GM23248 (cell line): ENCODE measurements around the gene CPB1. TPM values are rescaled to one million over a fixed set of nuclear protein-coding genes. Genes with fewer than 3 reads are reported as not detected.

Experiments used
- DNase-seq: peaks from one replicate; pipeline ENCODE4 v3.0.0-alpha.2; 2015
- H2AFZ ChIP-seq: fragments of 200-600 bp; sonication (generic); 2 replicates; pipeline ENCODE4 v1.6.1; 2016; ENCODE audit warnings: antibody characterized with exemption
- H3F3A ChIP-seq: fragments of 200-600 bp; sonication (generic); 2 replicates; pipeline ENCODE4 v1.6.1; 2016; ENCODE audit warnings: mild to moderate bottlenecking, antibody characterized with exemption, mixed run types; ENCODE audit not compliant: insufficient read depth
- H3K27ac ChIP-seq: fragments of 200-600 bp; sonication (generic); 2 replicates; pipeline ENCODE4 v1.5.1; 2016; ENCODE audit warnings: mild to moderate bottlenecking
- H3K27me3 ChIP-seq: fragments of 200-600 bp; sonication (generic); replicated peaks from 2 replicates; pipeline ENCODE4 v1.6.1; 2016; ENCODE audit warnings: mild to moderate bottlenecking; ENCODE audit not compliant: insufficient read depth
- H3K36me3 ChIP-seq: fragments of 200-600 bp; sonication (generic); 2 replicates; pipeline ENCODE4 v1.6.1; 2016; ENCODE audit warnings: low read depth, mild to moderate bottlenecking
- H3K4me1 ChIP-seq: fragments of 200-600 bp; sonication (generic); 2 replicates; pipeline ENCODE4 v1.6.1; 2016; ENCODE audit warnings: mild to moderate bottlenecking; ENCODE audit not compliant: insufficient read depth
- H3K4me2 ChIP-seq: fragments of 200-600 bp; sonication (generic); one replicate; pipeline ENCODE4 v1.6.1; 2016; ENCODE audit warnings: mild to moderate bottlenecking; ENCODE audit not compliant: unreplicated experiment
- H3K4me3 ChIP-seq: fragments of 200-600 bp; sonication (generic); 2 replicates; pipeline ENCODE4 v1.5.1; 2016; ENCODE audit warnings: mild to moderate bottlenecking
- H3K79me2 ChIP-seq: fragments of 200-600 bp; sonication (generic); 2 replicates; pipeline ENCODE4 v1.6.1; 2016; ENCODE audit warnings: mild to moderate bottlenecking; ENCODE audit not compliant: insufficient read depth
- H3K9ac ChIP-seq: fragments of 200-600 bp; sonication (generic); 2 replicates; pipeline ENCODE4 v1.6.1; 2016; ENCODE audit warnings: mild to moderate bottlenecking
- H3K9me2 ChIP-seq: fragments of 200-600 bp; sonication (generic); 2 replicates; pipeline ENCODE4 v1.6.1; 2016; ENCODE audit warnings: mixed run types, mild to moderate bottlenecking, moderate library complexity; ENCODE audit not compliant: insufficient read depth
- H3K9me3 ChIP-seq: fragments of 200-600 bp; sonication (generic); one replicate; pipeline ENCODE4 v1.6.1; 2017; ENCODE audit warnings: low read depth
- H4K20me1 ChIP-seq: fragments of 200-600 bp; sonication (generic); 2 replicates; pipeline ENCODE4 v1.6.0; 2016; ENCODE audit not compliant: insufficient read depth
- EZH2 ChIP-seq: fragments of 200-600 bp; sonication (generic); IDR thresholded peaks from 2 replicates; pipeline ENCODE4 v1.6.1; 2018; ENCODE audit warnings: antibody characterized with exemption, mild to moderate bottlenecking; ENCODE audit not compliant: insufficient read depth, poor library complexity, severe bottlenecking
- EZH2phosphoT487 ChIP-seq: fragments of 200-600 bp; sonication (generic); IDR thresholded peaks from 2 replicates; pipeline ENCODE4 v1.6.1; 2018; ENCODE audit warnings: antibody characterized with exemption, moderate library complexity, mild to moderate bottlenecking, low read depth; ENCODE audit not compliant: insufficient read depth
- WGBS, 2 experiments: methylation state at CpG; one replicate each; pipeline ENCODE4 v1.1.6; 2015 to 2017; ENCODE audit warnings: low lambda C conversion rate in 2 of 2, low coverage in 1 of 2; ENCODE audit errors: missing lambda C conversion rate in 2 of 2; 5-methylcytosine and 5-hydroxymethylcytosine counted together
- in situ Hi-C: fragments of 300-500 bp; cut with MboI; formaldehyde crosslinking; loops from 2 replicates; pipeline ENCODE4 v1.15.0; 2020
- polyA plus RNA-seq: library from polyadenylated mRNA; unstranded; fragments of >200 nt; fragmentation: Nextera tagmentation; extraction: Ambion mirVana; gene quantifications from 2 replicates; pipeline ENCODE4 v1.2.1, GENCODE V29; 2016
- total RNA-seq: library from RNA; depleted of rRNA; stranded (reverse); fragments of >200 nt; shearing (Covaris generic); gene quantifications from 2 replicates; pipeline ENCODE4 v1.2.3, GENCODE V29; 2014

CPB1 gene
- total and polyA plus RNA-seq, 2 experiments from 2014 or later = not detected

- no peaks in the 10 kb centered on the region for H4K20me1 ChIP-seq
- DNase-seq = no peak
- 0 out of 2 replicates have a peak, but pooled peaks cover 4% of the 10 kb centered on the region for H3K4me1 ChIP-seq
- H2AFZ ChIP-seq = no peak overlapping the region
- H3K27ac ChIP-seq = no peak overlapping the region
- H3K9ac ChIP-seq = no peak overlapping the region
- no peak overlapping the region for H3K4me3 ChIP-seq
- TF ChIP-seq EZH2phosphoT487 (no peak), EZH2 (no peak)
- no peak overlapping the region for H3K4me2 ChIP-seq
- in situ Hi-C loops = loop anchor here (5.0 kb wide), 1 partner anchor 91 kb away; no protein-coding TSS in a partner anchor
- no peaks in the 10 kb centered on the region for H3K9me2 ChIP-seq
- no peaks in the 10 kb centered on the region for H3K27me3 ChIP-seq
- H3K9me3 ChIP-seq = no peaks in the 10 kb centered on the region
- WGBS, 2 experiments = 48 to 56% methylated on average over 3 of the region's 3 CpGs
- no peaks in the 10 kb centered on the region for H3K36me3 ChIP-seq
- no peaks in the 10 kb centered on the region for H3F3A ChIP-seq
- H3K79me2 ChIP-seq = no peaks in the 10 kb centered on the region
Observed at GRCh38 chr3:148856384-148856783, 28.8 kb downstream of the CPB1 start.

GRCh38 chr3:148857316-148857715 is 29.7 kb downstream of the CPB1 start:
- H3F3A ChIP-seq = no peaks in the 10 kb centered on the region
- no peaks in the 10 kb centered on the region for H3K79me2 ChIP-seq
- 0 out of 2 replicates have a peak overlapping the region, but pooled peaks have one; percentile 27 for H2AFZ ChIP-seq
- DNase-seq = no peak
- H3K27me3 ChIP-seq = no peaks in the 10 kb centered on the region
- H3K9me2 ChIP-seq = no peaks in the 10 kb centered on the region
- in situ Hi-C loops = loop anchor here (5.0 kb wide), 1 partner anchor 90 kb away; no protein-coding TSS in a partner anchor
- no peak overlapping the region for H3K27ac ChIP-seq
- H3K4me2 ChIP-seq = no peak overlapping the region
- H4K20me1 ChIP-seq = no peaks in the 10 kb centered on the region
- 0 out of 2 replicates have a peak, but pooled peaks cover 4% of the 10 kb centered on the region for H3K4me1 ChIP-seq
- no peak for TF ChIP-seq EZH2phosphoT487
- no peak for TF ChIP-seq EZH2
- H3K9ac ChIP-seq = no peak overlapping the region
- H3K36me3 ChIP-seq = no peaks in the 10 kb centered on the region
- no peak overlapping the region for H3K4me3 ChIP-seq
- WGBS, 2 experiments = 33 to 35% methylated on average over 4 of the region's 4 CpGs
- H3K9me3 ChIP-seq = no peaks in the 10 kb centered on the region

GRCh38 chr3:148861277-148861869 is 33.8 kb downstream of the CPB1 start:
- no peaks in the 10 kb centered on the region for H4K20me1 ChIP-seq
- WGBS, 2 experiments = 0 to 6% methylated on average over 1 of the region's 1 CpG
- no peak overlapping the region for H3K4me2 ChIP-seq
- no peak overlapping the region for H3K9ac ChIP-seq
- no peak overlapping the region for H3K27ac ChIP-seq
- H3F3A ChIP-seq = no peaks in the 10 kb centered on the region
- no peaks in the 10 kb centered on the region for H3K79me2 ChIP-seq
- no peaks in the 10 kb centered on the region for H3K36me3 ChIP-seq
- H2AFZ ChIP-seq = no peak overlapping the region
- peak; percentile 63 for DNase-seq
- H3K27me3 ChIP-seq = no peaks in the 10 kb centered on the region
- H3K4me3 ChIP-seq = no peak overlapping the region
- in situ Hi-C loops = no loop called here
- H3K9me3 ChIP-seq = no peaks in the 10 kb centered on the region
- H3K9me2 ChIP-seq = no peaks in the 10 kb centered on the region
- TF ChIP-seq EZH2 (no peak), EZH2phosphoT487 (no peak)
- H3K4me1 ChIP-seq = no peaks in the 10 kb centered on the region

GRCh38 chr3:148863297-148863696 is 35.7 kb downstream of the CPB1 start:
- Histone ChIP-seq H2AFZ (no peak overlapping the region), H3K4me2 (no peak overlapping the region), H3K4me1 (no peaks in the 10 kb centered on the region), H4K20me1 (no peaks in the 10 kb centered on the region), H3K9me3 (no peaks in the 10 kb centered on the region), H3K27me3 (no peaks in the 10 kb centered on the region), H3K27ac (no peak overlapping the region), H3K9me2 (no peaks in the 10 kb centered on the region), H3F3A (no peaks in the 10 kb centered on the region), H3K79me2 (no peaks in the 10 kb centered on the region), H3K4me3 (no peak overlapping the region), H3K9ac (no peak overlapping the region), H3K36me3 (no peaks in the 10 kb centered on the region)
- no peak for DNase-seq
- WGBS, 2 experiments = 89 to 92% methylated on average over 4 of the region's 4 CpGs
- in situ Hi-C loops = no loop called here
- TF ChIP-seq EZH2phosphoT487 (no peak), EZH2 (no peak)
